ENCODE results near the gene PAFAH1B1.

- TF ChIP-seq CTCF (IDR thresholded peaks at IDR 0.05; ENCODE audit: low read depth, low read length) (no peak), EZH2phosphoT487 (IDR thresholded peaks at IDR 0.05; ENCODE audit: low read depth) (no peak)
Observed at GRCh38 chr17:2609091-2609490, 15.6 kb downstream of the PAFAH1B1 start.

Data from OCI-LY3 (cell line).